ENCODE results near the gene ARHGAP25. TPM values are rescaled to one million over a fixed set of nuclear protein-coding genes. Genes with fewer than 3 reads are reported as not detected.

Gene ARHGAP25
- total and polyA plus RNA-seq, 4 experiments from 2014 or later: 37.1 to 163 (median 144) TPM

- H3K4me3 Mint-ChIP-seq: no peak overlapping the region
- POLR2A ChIA-PET (ENCODE audit: partially characterized antibody): no interaction called here
These were observed 40.7 kb upstream of the ARHGAP25 start for GRCh38 chr2:68693951-68694350.

DNA sequence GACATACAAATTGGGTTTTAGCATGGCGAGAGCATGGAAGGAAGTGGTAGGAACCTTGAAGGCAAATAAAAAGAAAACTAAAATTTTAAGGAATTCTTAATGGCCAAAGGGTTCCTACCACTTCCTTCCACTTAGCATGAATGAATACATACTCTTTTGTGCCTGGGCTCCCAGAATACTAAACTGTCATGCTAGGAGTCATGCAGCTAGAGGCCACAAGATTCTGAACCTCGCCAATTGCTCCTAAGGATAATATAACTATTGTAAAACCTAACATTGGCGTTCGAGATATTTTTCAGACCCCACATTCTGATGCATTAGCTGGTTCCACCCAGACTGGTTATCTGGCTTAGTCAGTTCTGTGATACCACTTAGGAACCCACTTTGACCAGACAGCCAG lies 38.6 kb upstream of the ARHGAP25 start:
- H3K36me3 Mint-ChIP-seq: no peaks in the 10 kb centered on the region
- H3K27ac Mint-ChIP-seq: no peak overlapping the region
- H3K9me3 Mint-ChIP-seq: peaks cover 0 to 10% (median 4%) of the 10 kb centered on the region in 8 donors
- H3K4me3 ChIP-seq (ENCODE audit: low read length in 2 of 2): no peak overlapping the region
- no peaks in the 10 kb centered on the region for H3K36me3 ChIP-seq (ENCODE audit: insufficient read depth, low read length)
- H3K27me3 Mint-ChIP-seq: peaks cover 0 to 4% of the 10 kb centered on the region in 2 donors
- CTCF ChIA-PET (ENCODE audit: partially characterized antibody): interaction anchor here (2.1 kb wide), 1 partner anchor 13 kb away, joined by 5 read pairs; no protein-coding TSS in a partner anchor
- H3K4me1 ChIP-seq (ENCODE audit: insufficient read depth, low read length): no peaks in the 10 kb centered on the region
- H3K4me3 Mint-ChIP-seq: no peak overlapping the region
- H3K27ac ChIP-seq (ENCODE audit: low read depth, low read length): no peak overlapping the region
- intact Hi-C loops (cut with micrococcal nuclease): no loop called here
- no peaks in the 10 kb centered on the region for H3K27me3 ChIP-seq (ENCODE audit: insufficient read depth, low read length)
- peaks cover 0 to 3% of the 10 kb centered on the region in 2 donors for H3K9me3 ChIP-seq (ENCODE audit: control insufficient read depth in 1 of 2, low read length in 2 of 2)
- H3K4me1 Mint-ChIP-seq: no peaks in the 10 kb centered on the region
- POLR2A ChIA-PET (ENCODE audit: partially characterized antibody): no interaction called here
- DNase-seq: no peak

More at GRCh38 chr2:68693951-68694350, 40.7 kb upstream of the ARHGAP25 start:
- Mint-ChIP-seq H3K27ac (no peak overlapping the region), H3K9me3 (peaks cover 0 to 3% (median under 1%) of the 10 kb centered on the region in 8 donors), H3K27me3 (peaks cover 0 to 4% of the 10 kb centered on the region in 2 donors), H3K4me1 (peaks cover 5 to 11% (median 8%) of the 10 kb centered on the region in 4 donors), H3K36me3 (no peaks in the 10 kb centered on the region)
- H3K27ac ChIP-seq (ENCODE audit: low read depth, low read length): no peak overlapping the region
- DNase-seq: no peak
- no peak overlapping the region for H3K4me3 ChIP-seq (ENCODE audit: low read length in 2 of 2)
- CTCF ChIA-PET (ENCODE audit: partially characterized antibody): interaction anchor here (1.2 kb wide), 1 partner anchor 15 kb away, joined by 4 read pairs; no protein-coding TSS in a partner anchor
- peaks cover 0 to 3% of the 10 kb centered on the region in 2 donors for H3K9me3 ChIP-seq (ENCODE audit: control insufficient read depth in 1 of 2, low read length in 2 of 2)
- intact Hi-C loops (cut with micrococcal nuclease): no loop called here
- no peaks in the 10 kb centered on the region for H3K4me1 ChIP-seq (ENCODE audit: insufficient read depth, low read length)
- H3K27me3 ChIP-seq (ENCODE audit: insufficient read depth, low read length): no peaks in the 10 kb centered on the region
- H3K36me3 ChIP-seq (ENCODE audit: insufficient read depth, low read length): no peaks in the 10 kb centered on the region

DNA sequence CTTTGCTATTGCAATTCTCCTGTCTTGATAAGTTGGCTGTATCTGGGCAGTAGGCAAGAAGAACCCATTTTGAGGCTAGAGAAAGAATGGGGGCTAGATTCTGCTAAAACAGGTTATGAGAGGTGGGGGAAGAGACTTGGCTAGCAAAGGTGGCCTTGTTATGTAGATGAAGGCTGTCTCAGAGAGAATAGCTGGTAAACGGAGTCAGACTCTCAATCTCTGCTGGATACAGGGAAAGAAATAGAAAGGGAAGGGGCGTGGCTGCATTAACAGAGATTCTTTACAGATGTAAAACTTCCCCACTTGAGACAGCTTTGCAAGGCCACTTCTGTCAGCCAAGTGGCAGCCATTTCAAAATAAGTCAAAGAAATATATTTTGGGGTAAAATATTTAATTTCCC lies 38.1 kb upstream of the ARHGAP25 start:
- H3K27ac Mint-ChIP-seq: no peak overlapping the region
- H3K4me1 Mint-ChIP-seq: peaks cover 0 to under 1% (median 0%) of the 10 kb centered on the region in 4 donors
- peaks cover 0 to 4% of the 10 kb centered on the region in 2 donors for H3K27me3 Mint-ChIP-seq
- intact Hi-C loops (cut with micrococcal nuclease): no loop called here
- DNase-seq: no peak
- CTCF ChIA-PET (ENCODE audit: partially characterized antibody): interaction anchor here (2.1 kb wide), 1 partner anchor 13 kb away, joined by 5 read pairs; no protein-coding TSS in a partner anchor
- POLR2A ChIA-PET (ENCODE audit: partially characterized antibody): no interaction called here
- no peaks in the 10 kb centered on the region for H3K36me3 Mint-ChIP-seq
- Histone ChIP-seq H3K27ac (ENCODE audit: low read depth, low read length) (no peak overlapping the region), H3K27me3 (ENCODE audit: insufficient read depth, low read length) (no peaks in the 10 kb centered on the region), H3K36me3 (ENCODE audit: insufficient read depth, low read length) (no peaks in the 10 kb centered on the region), H3K4me1 (ENCODE audit: insufficient read depth, low read length) (peaks cover 3% of the 10 kb centered on the region), H3K9me3 (ENCODE audit: control insufficient read depth in 1 of 2, low read length in 2 of 2) (peaks cover 0 to 3% of the 10 kb centered on the region in 2 donors), H3K4me3 (ENCODE audit: low read length in 2 of 2) (no peak overlapping the region)
- no peak overlapping the region for H3K4me3 Mint-ChIP-seq
- peaks cover 0 to 10% (median 4%) of the 10 kb centered on the region in 8 donors for H3K9me3 Mint-ChIP-seq

DNA sequence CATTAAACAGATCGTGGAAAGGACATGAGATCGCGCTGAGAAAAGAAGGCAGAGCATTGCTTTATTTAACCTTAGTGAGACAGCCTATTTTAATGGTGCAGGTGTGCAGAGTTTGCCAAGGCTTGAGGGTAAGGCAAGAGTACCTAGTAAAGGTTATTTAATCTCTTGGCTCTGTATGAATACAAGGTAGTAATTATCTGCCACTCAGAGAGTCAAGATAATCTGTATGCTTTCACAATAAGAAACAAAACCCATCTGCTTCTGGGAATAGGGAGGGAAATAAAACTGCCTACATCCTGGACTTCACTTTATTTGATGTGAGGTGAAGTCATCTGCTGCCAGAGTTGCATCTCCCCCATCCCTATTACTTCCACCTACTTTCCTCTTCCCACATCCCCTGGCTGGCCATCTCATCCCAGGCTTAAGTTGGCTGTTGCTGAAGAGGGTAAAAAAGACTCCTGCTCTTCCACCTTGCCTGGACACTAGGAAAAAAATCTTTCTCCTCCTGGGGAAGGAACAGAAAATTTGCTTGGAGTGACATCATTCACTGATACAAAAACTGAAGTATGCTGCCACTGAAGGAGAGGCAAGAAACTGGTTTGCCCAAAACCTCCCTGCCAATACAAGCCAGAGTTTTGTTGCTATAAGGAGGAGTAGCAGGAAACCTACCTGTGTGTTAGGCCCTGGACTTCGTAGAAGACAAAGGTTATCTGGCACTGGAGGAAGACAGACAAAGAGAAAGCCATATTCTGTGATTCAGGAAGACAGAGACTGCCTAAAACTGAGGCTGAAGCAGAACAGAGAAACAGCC lies 35.8 kb upstream of the ARHGAP25 start:
- H3K27me3 ChIP-seq (ENCODE audit: insufficient read depth, low read length): no peaks in the 10 kb centered on the region
- intact Hi-C loops (cut with micrococcal nuclease): no loop called here
- peak overlapping the region in 1 of 7 donors; percentile 22 for H3K27ac Mint-ChIP-seq
- peaks cover 0 to 3% of the 10 kb centered on the region in 2 donors for H3K9me3 ChIP-seq (ENCODE audit: control insufficient read depth in 1 of 2, low read length in 2 of 2)
- peaks cover 5 to 9% (median 8%) of the 10 kb centered on the region in 4 donors for H3K4me1 Mint-ChIP-seq
- no peak for DNase-seq
- no peak overlapping the region for H3K27ac ChIP-seq (ENCODE audit: low read depth, low read length)
- H3K36me3 ChIP-seq (ENCODE audit: insufficient read depth, low read length): no peaks in the 10 kb centered on the region
- CTCF ChIA-PET (ENCODE audit: partially characterized antibody): interaction anchor here (1.7 kb wide), 1 partner anchor 11 kb away, joined by 15 read pairs; no protein-coding TSS in a partner anchor
- H3K9me3 Mint-ChIP-seq: peaks cover 0 to 9% (median 4%) of the 10 kb centered on the region in 8 donors
- H3K4me3 Mint-ChIP-seq: no peak overlapping the region
- peaks cover 0 to 4% of the 10 kb centered on the region in 2 donors for H3K27me3 Mint-ChIP-seq
- no peaks in the 10 kb centered on the region for H3K36me3 Mint-ChIP-seq
- H3K4me3 ChIP-seq (ENCODE audit: low read length in 2 of 2): no peak overlapping the region
- POLR2A ChIA-PET (ENCODE audit: partially characterized antibody): no interaction called here
- H3K4me1 ChIP-seq (ENCODE audit: insufficient read depth, low read length): peaks cover 15% of the 10 kb centered on the region

DNA sequence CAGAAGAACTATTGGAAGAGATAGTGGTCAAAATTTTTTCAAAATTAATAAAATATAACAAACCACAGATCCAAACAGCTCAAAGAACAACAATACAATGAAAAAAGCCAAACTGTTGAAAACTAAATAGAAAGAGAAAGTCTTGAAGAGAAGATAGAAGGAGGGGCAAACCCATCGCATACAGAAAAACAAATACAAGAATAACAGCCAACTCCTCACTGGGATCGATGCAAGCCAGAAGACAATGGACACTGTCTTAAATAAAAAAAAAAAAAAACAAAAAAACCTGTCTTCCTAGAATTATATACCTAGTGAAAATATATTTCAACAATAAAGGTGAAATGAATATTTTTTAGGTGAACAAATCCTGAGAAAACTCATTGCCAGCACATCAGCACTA lies 34.1 kb upstream of the ARHGAP25 start:
- peaks cover 5 to 9% (median 8%) of the 10 kb centered on the region in 4 donors for H3K4me1 Mint-ChIP-seq
- ChIA-PET POLR2A (ENCODE audit: partially characterized antibody) (no interaction called here), CTCF (ENCODE audit: partially characterized antibody) (interaction anchor here (1.7 kb wide), 1 partner anchor 9 kb away, joined by 15 read pairs; no protein-coding TSS in a partner anchor)
- H3K4me3 ChIP-seq (ENCODE audit: low read length in 2 of 2): no peak overlapping the region
- no peaks in the 10 kb centered on the region for H3K27me3 Mint-ChIP-seq
- no peaks in the 10 kb centered on the region for H3K27me3 ChIP-seq (ENCODE audit: insufficient read depth, low read length)
- H3K27ac ChIP-seq (ENCODE audit: low read depth, low read length): no peak overlapping the region
- no peaks in the 10 kb centered on the region for H3K36me3 ChIP-seq (ENCODE audit: insufficient read depth, low read length)
- H3K27ac Mint-ChIP-seq: no peak overlapping the region
- H3K9me3 ChIP-seq (ENCODE audit: control insufficient read depth in 1 of 2, low read length in 2 of 2): peaks cover 0 to 3% of the 10 kb centered on the region in 2 donors
- H3K9me3 Mint-ChIP-seq: peaks cover 0 to 9% (median 4%) of the 10 kb centered on the region in 8 donors
- no peaks in the 10 kb centered on the region for H3K36me3 Mint-ChIP-seq
- H3K4me1 ChIP-seq (ENCODE audit: insufficient read depth, low read length): peaks cover 15% of the 10 kb centered on the region
- intact Hi-C loops (cut with micrococcal nuclease): no loop called here
- no peak for DNase-seq
- no peak overlapping the region for H3K4me3 Mint-ChIP-seq

DNA sequence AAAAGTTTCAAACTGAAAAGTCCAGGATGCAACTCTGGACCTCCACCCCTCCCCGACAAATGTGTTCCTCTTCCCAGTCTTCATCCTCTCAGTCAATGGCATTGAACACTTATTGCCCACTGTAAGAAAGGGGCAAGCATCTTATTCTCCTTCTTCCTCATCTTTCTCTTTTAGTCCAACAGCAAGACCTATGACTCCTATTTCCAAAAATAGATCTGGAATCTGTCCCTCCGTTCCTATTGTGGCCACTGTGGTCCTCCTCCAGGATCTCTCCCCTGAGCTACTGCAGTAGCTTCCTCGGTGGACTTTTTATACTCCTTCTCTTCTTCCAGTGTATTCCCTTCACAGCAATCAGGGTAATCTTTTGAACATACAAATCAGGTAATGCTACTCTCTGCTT lies 28.0 kb upstream of the ARHGAP25 start:
- Histone ChIP-seq H3K4me3 (ENCODE audit: low read length in 2 of 2) (no peak overlapping the region), H3K36me3 (ENCODE audit: insufficient read depth, low read length) (no peaks in the 10 kb centered on the region), H3K27me3 (ENCODE audit: insufficient read depth, low read length) (no peaks in the 10 kb centered on the region), H3K4me1 (ENCODE audit: insufficient read depth, low read length) (peaks cover 19% of the 10 kb centered on the region), H3K9me3 (ENCODE audit: control insufficient read depth in 1 of 2, low read length in 2 of 2) (no peaks in the 10 kb centered on the region), H3K27ac (ENCODE audit: low read depth, low read length) (no peak overlapping the region)
- POLR2A ChIA-PET (ENCODE audit: partially characterized antibody): no interaction called here
- H3K27ac Mint-ChIP-seq: peak overlapping the region in 1 of 7 donors; percentile 0
- H3K9me3 Mint-ChIP-seq: no peaks in the 10 kb centered on the region
- H3K4me3 Mint-ChIP-seq: no peak overlapping the region
- H3K27me3 Mint-ChIP-seq: no peaks in the 10 kb centered on the region
- intact Hi-C loops (cut with micrococcal nuclease): loop anchor here (5.0 kb wide), 1 partner anchor 219 kb away; no protein-coding TSS in a partner anchor
- CTCF ChIA-PET (ENCODE audit: partially characterized antibody): interaction anchor here (5.6 to 29.0 kb wide), 4 partner anchors 40 to 219 kb away, joined by 34 to 745 read pairs (median 129); no protein-coding TSS in a partner anchor
- no peaks in the 10 kb centered on the region for H3K36me3 Mint-ChIP-seq
- DNase-seq: no peak
- peaks cover 10 to 25% (median 16%) of the 10 kb centered on the region in 4 donors for H3K4me1 Mint-ChIP-seq

- peaks cover 7% of the 10 kb centered on the region for H3K4me1 ChIP-seq (ENCODE audit: insufficient read depth, low read length)
- H3K27ac Mint-ChIP-seq: no peak overlapping the region
- no peaks in the 10 kb centered on the region for H3K27me3 ChIP-seq (ENCODE audit: insufficient read depth, low read length)
These were observed 26.0 kb upstream of the ARHGAP25 start for GRCh38 chr2:68708629-68709028.

More at GRCh38 chr2:68708629-68709028, 26.0 kb upstream of the ARHGAP25 start:
- no peaks in the 10 kb centered on the region for H3K36me3 ChIP-seq (ENCODE audit: insufficient read depth, low read length)
- H3K36me3 Mint-ChIP-seq: no peaks in the 10 kb centered on the region
- H3K4me3 Mint-ChIP-seq: peak overlapping the region in 1 of 8 donors; percentile 4
- no peaks in the 10 kb centered on the region for H3K9me3 Mint-ChIP-seq
- H3K4me3 ChIP-seq (ENCODE audit: low read length in 2 of 2): no peak overlapping the region
- no peak overlapping the region for H3K27ac ChIP-seq (ENCODE audit: low read depth, low read length)
- POLR2A ChIA-PET (ENCODE audit: partially characterized antibody): interaction anchor here (1.0 to 2.1 kb wide), 11 partner anchors 13 to 243 kb away, joined by 3 to 10 read pairs (median 5); partner anchors contain the start of gene ARHGAP25
- intact Hi-C loops (cut with micrococcal nuclease): loop anchor here (1.0 to 5.0 kb wide), 6 partner anchors 43 to 246 kb away; no protein-coding TSS in a partner anchor
- no peaks in the 10 kb centered on the region for H3K9me3 ChIP-seq (ENCODE audit: control insufficient read depth in 1 of 2, low read length in 2 of 2)
- no peaks in the 10 kb centered on the region for H3K27me3 Mint-ChIP-seq
- DNase-seq: no peak
- CTCF ChIA-PET (ENCODE audit: partially characterized antibody): interaction anchor here (0.7 to 29.0 kb wide), 50 partner anchors 9 to 253 kb away, joined by 3 to 745 read pairs (median 5); partner anchors contain the start of genes APLF, ARHGAP25 and FBXO48
- H3K4me1 Mint-ChIP-seq: peaks cover 8 to 28% (median 15%) of the 10 kb centered on the region in 4 donors

Measured in CD4-positive, alpha-beta memory T cell (primary cell).